ENCODE results near the gene MRPL18.

The MRPL18 gene

GRCh38 chr6:159832946-159833345, 42.7 kb downstream of the MRPL18 start:
- no peaks in the 10 kb centered on the region for H3K9me3 ChIP-seq (ENCODE audit: insufficient read depth, low read length)
- H4K20me1 ChIP-seq (ENCODE audit: insufficient read depth, low read length), result no peaks in the 10 kb centered on the region
- H3K9ac ChIP-seq (ENCODE audit: low read length), result no peak overlapping the region
- no peak overlapping the region for H3K27ac ChIP-seq (ENCODE audit: low read length)
- H2AFZ ChIP-seq (ENCODE audit: low read depth, low read length), result no peak overlapping the region
- no peaks in the 10 kb centered on the region for H3K79me2 ChIP-seq (ENCODE audit: low read length)
- H3K4me1 ChIP-seq (ENCODE audit: low read length), result no peaks in the 10 kb centered on the region
- no peaks in the 10 kb centered on the region for H3K36me3 ChIP-seq (replicated peaks; ENCODE audit: low read depth, low read length)
- H3K4me3 ChIP-seq (ENCODE audit: low read length), result no peak overlapping the region
- H3K27me3 ChIP-seq (ENCODE audit: low read depth, low read length), result no peaks in the 10 kb centered on the region
- TF ChIP-seq CTCF (IDR thresholded peaks at IDR 0.05; ENCODE audit: low read depth, low read length) (no peak), EZH2phosphoT487 (IDR thresholded peaks at IDR 0.05; ENCODE audit: low read depth) (no peak)
- no peak overlapping the region for H3K4me2 ChIP-seq (ENCODE audit: low read length)

DNA sequence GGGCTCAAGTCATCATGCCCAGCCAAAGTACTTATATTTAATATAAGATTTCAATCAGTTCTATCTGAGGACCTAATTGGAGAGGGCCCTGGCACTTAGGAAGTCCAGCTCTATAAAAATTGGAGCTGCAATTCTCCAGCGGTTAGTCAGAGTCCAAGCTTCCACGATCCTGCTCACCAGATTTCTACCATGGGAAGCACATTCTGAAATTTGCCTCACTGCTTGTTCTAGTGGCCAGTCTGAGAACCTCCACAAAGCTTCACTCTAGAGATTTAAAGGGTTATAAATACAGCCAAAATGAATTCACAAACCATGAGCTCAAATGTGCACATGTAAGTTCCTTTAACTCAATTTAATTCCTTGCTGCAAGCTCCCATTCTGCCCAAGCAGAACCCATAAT, 43.3 kb downstream of the MRPL18 start:
- no peaks in the 10 kb centered on the region for H4K20me1 ChIP-seq (ENCODE audit: insufficient read depth, low read length)

GRCh38 chr6:159833997-159834603, 43.8 kb downstream of the MRPL18 start:
- TF ChIP-seq EZH2phosphoT487 (IDR thresholded peaks at IDR 0.05; ENCODE audit: low read depth) (no peak), CTCF (IDR thresholded peaks at IDR 0.05; ENCODE audit: low read depth, low read length) (no peak)
- H3K9me3 ChIP-seq (ENCODE audit: insufficient read depth, low read length), result no peaks in the 10 kb centered on the region
- no peaks in the 10 kb centered on the region for H4K20me1 ChIP-seq (ENCODE audit: insufficient read depth, low read length)
- no peak overlapping the region for H3K27ac ChIP-seq (ENCODE audit: low read length)
- H3K36me3 ChIP-seq (replicated peaks; ENCODE audit: low read depth, low read length), result no peaks in the 10 kb centered on the region
- H3K9ac ChIP-seq (ENCODE audit: low read length), result no peak overlapping the region
- H3K4me3 ChIP-seq (ENCODE audit: low read length), result no peak overlapping the region
- no peak overlapping the region for H2AFZ ChIP-seq (ENCODE audit: low read depth, low read length)
- no peaks in the 10 kb centered on the region for H3K27me3 ChIP-seq (ENCODE audit: low read depth, low read length)
- H3K4me2 ChIP-seq (ENCODE audit: low read length), result no peak overlapping the region
- no peaks in the 10 kb centered on the region for H3K4me1 ChIP-seq (ENCODE audit: low read length)
- no peaks in the 10 kb centered on the region for H3K79me2 ChIP-seq (ENCODE audit: low read length)

More for the DNA sequence above, 43.3 kb downstream of the MRPL18 start:
- H3K9me3 ChIP-seq (ENCODE audit: insufficient read depth, low read length), result no peaks in the 10 kb centered on the region
- H3K4me1 ChIP-seq (ENCODE audit: low read length), result no peaks in the 10 kb centered on the region
- H2AFZ ChIP-seq (ENCODE audit: low read depth, low read length), result no peak overlapping the region
- no peaks in the 10 kb centered on the region for H3K36me3 ChIP-seq (replicated peaks; ENCODE audit: low read depth, low read length)
- no peak overlapping the region for H3K27ac ChIP-seq (ENCODE audit: low read length)
- no peaks in the 10 kb centered on the region for H3K79me2 ChIP-seq (ENCODE audit: low read length)
- H3K4me2 ChIP-seq (ENCODE audit: low read length), result no peak overlapping the region
- H3K9ac ChIP-seq (ENCODE audit: low read length), result no peak overlapping the region
- TF ChIP-seq EZH2phosphoT487 (IDR thresholded peaks at IDR 0.05; ENCODE audit: low read depth), result no peak
- no peak for TF ChIP-seq CTCF (IDR thresholded peaks at IDR 0.05; ENCODE audit: low read depth, low read length)
- H3K27me3 ChIP-seq (ENCODE audit: low read depth, low read length), result no peaks in the 10 kb centered on the region
- no peak overlapping the region for H3K4me3 ChIP-seq (ENCODE audit: low read length)

GRCh38 chr6:159836718-159837490, 46.6 kb downstream of the MRPL18 start:
- Histone ChIP-seq H3K79me2 (ENCODE audit: low read length) (no peaks in the 10 kb centered on the region), H3K4me2 (ENCODE audit: low read length) (no peak overlapping the region), H2AFZ (ENCODE audit: low read depth, low read length) (no peak overlapping the region), H3K9me3 (ENCODE audit: insufficient read depth, low read length) (no peaks in the 10 kb centered on the region), H3K9ac (ENCODE audit: low read length) (no peak overlapping the region), H3K27ac (ENCODE audit: low read length) (no peak overlapping the region), H3K4me3 (ENCODE audit: low read length) (no peak overlapping the region), H3K36me3 (replicated peaks; ENCODE audit: low read depth, low read length) (no peaks in the 10 kb centered on the region), H3K4me1 (ENCODE audit: low read length) (no peaks in the 10 kb centered on the region), H4K20me1 (ENCODE audit: insufficient read depth, low read length) (no peaks in the 10 kb centered on the region), H3K27me3 (ENCODE audit: low read depth, low read length) (no peaks in the 10 kb centered on the region)
- TF ChIP-seq EZH2phosphoT487 (IDR thresholded peaks at IDR 0.05; ENCODE audit: low read depth), result no peak
- no peak for TF ChIP-seq CTCF (IDR thresholded peaks at IDR 0.05; ENCODE audit: low read depth, low read length)
